ENCODE results near the gene G3BP1. TPM values are rescaled to one million over a fixed set of nuclear protein-coding genes. Genes with fewer than 3 reads are reported as not detected.

G3BP1 gene
- total RNA-seq, 1 experiment from 2014 or later = 157 TPM

DNA sequence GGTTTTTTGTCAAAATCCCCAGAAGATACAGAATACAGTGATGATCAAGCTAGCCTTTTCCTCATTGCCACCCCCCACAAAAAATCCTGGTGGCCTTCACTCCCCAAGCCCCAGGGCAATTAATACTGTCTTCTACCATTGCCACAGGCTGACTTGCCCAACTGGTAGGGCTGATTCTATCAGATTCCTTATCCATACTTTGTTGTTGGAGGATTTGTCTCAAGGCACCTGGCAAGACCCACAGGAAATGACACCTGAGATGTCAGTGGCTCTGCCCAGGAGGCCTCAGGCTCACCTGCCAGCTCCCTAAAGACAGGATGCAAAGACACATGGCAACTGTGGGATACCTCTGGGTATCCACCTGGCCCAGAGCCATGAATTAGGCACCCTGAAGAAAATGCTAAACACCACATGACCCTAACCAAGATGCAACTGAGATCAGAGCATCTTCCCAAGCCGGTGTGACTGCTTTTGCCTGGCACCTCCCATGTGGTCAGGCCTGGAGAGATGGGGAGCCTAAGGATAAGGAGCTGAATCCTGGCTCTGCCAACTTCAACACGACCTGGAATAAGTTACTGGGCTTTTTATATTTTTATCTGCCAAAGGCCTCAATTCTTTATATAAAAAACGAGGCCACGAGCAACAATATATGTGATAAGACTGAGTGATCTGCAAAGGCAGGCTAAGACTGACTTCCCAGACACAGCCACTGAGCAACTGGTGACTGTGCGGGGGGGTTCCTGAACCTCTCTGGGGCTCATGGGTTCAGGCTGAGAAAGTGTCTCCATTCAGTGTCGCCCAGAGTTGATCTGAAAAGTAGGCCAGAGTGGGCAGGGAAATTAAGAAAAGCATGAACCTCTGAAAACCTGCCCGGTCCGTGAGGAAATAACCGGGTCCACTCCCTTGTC is 14.3 kb upstream of the G3BP1 start:
- DNase-seq = peak; percentile 59
- H3K4me1 ChIP-seq (ENCODE audit: insufficient read depth, low read length) = peaks cover 24% of the 10 kb centered on the region
- H3K27me3 ChIP-seq (ENCODE audit: low read length) = no peaks in the 10 kb centered on the region
- H3K9ac ChIP-seq (ENCODE audit: low read length) = peak overlapping the region; percentile 93
- H3K4me3 ChIP-seq (ENCODE audit: low read length) = peak overlapping the region; percentile 91
- intact Hi-C loops (cut with micrococcal nuclease) = loop anchor here (1.0 kb wide), 2 partner anchors 12 to 14 kb away; partner anchors contain the start of gene G3BP1
- H3K4me2 ChIP-seq (ENCODE audit: low read length) = peak overlapping the region; percentile 98
- peaks cover 56% of the 10 kb centered on the region for H3K79me2 ChIP-seq (ENCODE audit: low read length)
- BruUV-seq (replicated peaks) = no TSS peak
- peak; percentile 10 for ATAC-seq
- peak overlapping the region; percentile 96 for H2AFZ ChIP-seq (ENCODE audit: low read length)
- H3F3A ChIP-seq (ENCODE audit: low read length, unreplicated experiment) = no peaks in the 10 kb centered on the region
- CTCF ChIA-PET = interaction anchor here (0.8 kb wide), 1 partner anchor 14 kb away, joined by 3 read pairs; no protein-coding TSS in a partner anchor
- POLR2A ChIA-PET (ENCODE audit: unreplicated experiment) = no interaction called here
- no peaks in the 10 kb centered on the region for H4K20me1 ChIP-seq (ENCODE audit: low read length)
- peak overlapping the region; percentile 42 for H3K27ac ChIP-seq (ENCODE audit: low read length)
- H3K36me3 ChIP-seq (ENCODE audit: low read depth, low read length) = peaks cover 13% of the 10 kb centered on the region
- no peaks in the 10 kb centered on the region for H3K9me3 ChIP-seq (ENCODE audit: low read length)
- TF ChIP-seq, protein P1, sequence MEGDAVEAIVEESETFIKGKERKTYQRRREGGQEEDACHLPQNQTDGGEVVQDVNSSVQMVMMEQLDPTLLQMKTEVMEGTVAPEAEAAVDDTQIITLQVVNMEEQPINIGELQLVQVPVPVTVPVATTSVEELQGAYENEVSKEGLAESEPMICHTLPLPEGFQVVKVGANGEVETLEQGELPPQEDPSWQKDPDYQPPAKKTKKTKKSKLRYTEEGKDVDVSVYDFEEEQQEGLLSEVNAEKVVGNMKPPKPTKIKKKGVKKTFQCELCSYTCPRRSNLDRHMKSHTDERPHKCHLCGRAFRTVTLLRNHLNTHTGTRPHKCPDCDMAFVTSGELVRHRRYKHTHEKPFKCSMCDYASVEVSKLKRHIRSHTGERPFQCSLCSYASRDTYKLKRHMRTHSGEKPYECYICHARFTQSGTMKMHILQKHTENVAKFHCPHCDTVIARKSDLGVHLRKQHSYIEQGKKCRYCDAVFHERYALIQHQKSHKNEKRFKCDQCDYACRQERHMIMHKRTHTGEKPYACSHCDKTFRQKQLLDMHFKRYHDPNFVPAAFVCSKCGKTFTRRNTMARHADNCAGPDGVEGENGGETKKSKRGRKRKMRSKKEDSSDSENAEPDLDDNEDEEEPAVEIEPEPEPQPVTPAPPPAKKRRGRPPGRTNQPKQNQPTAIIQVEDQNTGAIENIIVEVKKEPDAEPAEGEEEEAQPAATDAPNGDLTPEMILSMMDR (conservative IDR thresholded peaks at IDR 0.05; ENCODE audit: low read depth, low read length) = no peak
- no peak for TF ChIP-seq EZH2phosphoT487 (IDR thresholded peaks at IDR 0.05; ENCODE audit: borderline replicate concordance, low read length)
- no peak for TF ChIP-seq EZH2 (IDR thresholded peaks at IDR 0.05; ENCODE audit: low read length, unreplicated experiment)
- H3K9me2 ChIP-seq (replicated peaks; ENCODE audit: low read length) = no peaks in the 10 kb centered on the region

- DNase-seq (no peak), ATAC-seq (peak; percentile 56)
- Histone ChIP-seq H3K4me1 (ENCODE audit: insufficient read depth, low read length) (peaks cover 24% of the 10 kb centered on the region), H3K79me2 (ENCODE audit: low read length) (peaks cover 50% of the 10 kb centered on the region), H3K27me3 (ENCODE audit: low read length) (no peaks in the 10 kb centered on the region), H3F3A (ENCODE audit: low read length, unreplicated experiment) (no peaks in the 10 kb centered on the region), H3K9me3 (ENCODE audit: low read length) (no peaks in the 10 kb centered on the region), H3K27ac (ENCODE audit: low read length) (peak overlapping the region; percentile 42), H2AFZ (ENCODE audit: low read length) (peak overlapping the region; percentile 96), H3K36me3 (ENCODE audit: low read depth, low read length) (peaks cover 9% of the 10 kb centered on the region; the same call in 1 of the 2 replicates), H3K4me3 (ENCODE audit: low read length) (peak overlapping the region; percentile 91), H3K4me2 (ENCODE audit: low read length) (peak overlapping the region; percentile 98), H3K9ac (ENCODE audit: low read length) (peak overlapping the region; percentile 93), H4K20me1 (ENCODE audit: low read length) (no peaks in the 10 kb centered on the region), H3K9me2 (replicated peaks; ENCODE audit: low read length) (no peaks in the 10 kb centered on the region)
- ChIA-PET CTCF (interaction anchor here (0.8 kb wide), 1 partner anchor 15 kb away, joined by 3 read pairs; no protein-coding TSS in a partner anchor), POLR2A (ENCODE audit: unreplicated experiment) (interaction anchor here (0.6 kb wide), 1 partner anchor 444 kb away, joined by 3 read pairs; no protein-coding TSS in a partner anchor)
- TSS peak; percentile 76 for BruUV-seq (replicated peaks)
- TF ChIP-seq EZH2phosphoT487 (IDR thresholded peaks at IDR 0.05; ENCODE audit: borderline replicate concordance, low read length) (no peak), EZH2 (IDR thresholded peaks at IDR 0.05; ENCODE audit: low read length, unreplicated experiment) (no peak)
- intact Hi-C loops (cut with micrococcal nuclease) = loop anchor here (1.0 kb wide), 2 partner anchors 13 kb away; partner anchors contain the start of gene G3BP1
Measured at GRCh38 chr5:151758141-151758429, 13.7 kb upstream of the G3BP1 start.

DNA sequence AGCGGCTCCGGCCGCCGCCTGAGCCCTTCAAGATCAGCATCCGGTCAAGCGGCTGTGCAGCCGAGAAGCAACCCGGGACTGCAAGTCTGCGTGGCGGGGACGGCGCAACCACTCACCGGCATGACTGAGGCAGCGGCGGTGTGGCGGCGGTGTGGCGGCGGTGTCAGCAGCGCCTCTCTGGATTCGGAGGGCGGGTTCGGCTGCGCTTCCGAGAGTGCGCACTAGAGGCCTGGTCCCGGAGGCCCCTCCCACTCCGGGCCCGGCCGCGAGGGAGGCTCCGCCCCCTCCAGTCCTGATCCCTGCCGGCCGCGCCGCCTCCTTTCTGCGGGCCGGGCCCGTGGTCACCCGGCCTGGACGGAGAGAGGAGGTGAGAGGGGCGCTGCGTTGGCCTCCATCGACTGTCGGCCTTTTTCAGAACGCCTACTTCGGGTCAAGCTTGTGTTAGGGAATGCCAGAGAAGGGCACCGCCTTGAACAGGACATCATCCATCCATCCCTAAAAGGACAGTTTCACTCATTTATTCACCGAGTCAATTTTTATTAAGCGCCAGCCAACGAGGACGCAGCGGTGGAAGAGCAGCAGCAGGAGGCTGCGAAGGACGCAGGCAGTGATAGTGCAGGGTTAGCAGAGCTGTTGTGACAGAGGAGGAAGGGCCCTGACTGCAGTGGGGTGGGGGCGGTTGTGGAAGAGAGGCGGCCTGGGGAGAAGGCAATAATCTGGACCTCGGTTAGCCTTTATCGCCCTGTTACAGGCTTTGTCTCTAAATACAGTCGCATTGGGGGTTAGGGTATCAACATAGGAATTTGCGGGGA is 13.1 kb upstream of the G3BP1 start, which contains the start of gene ATOX1:
Gene ATOX1 (minus strand): TSS at position 202 of the 812 bp plus-strand sequence. CDS start 80 bp downstream, at position 122.
- peak; percentile 92 for DNase-seq
- peak; percentile 97 for ATAC-seq
- Histone ChIP-seq H2AFZ (ENCODE audit: low read length) (peak within 1 kb of the TSS; percentile 96), H3K27ac (ENCODE audit: low read length) (peak within 1 kb of the TSS; percentile 42), H3K9ac (ENCODE audit: low read length) (peak within 1 kb of the TSS; percentile 93), H3K9me2 (replicated peaks; ENCODE audit: low read length) (no peaks in the 10 kb centered on the region), H3K4me1 (ENCODE audit: insufficient read depth, low read length) (peaks cover 24% of the 10 kb centered on the region), H3K36me3 (ENCODE audit: low read depth, low read length) (peaks cover 3% of the 10 kb centered on the region; the same call in 1 of the 2 replicates), H3K9me3 (ENCODE audit: low read length) (no peaks in the 10 kb centered on the region), H3K4me3 (ENCODE audit: low read length) (peak within 1 kb of the TSS; percentile 91), H3K79me2 (ENCODE audit: low read length) (peaks cover 44% of the 10 kb centered on the region), H3K27me3 (ENCODE audit: low read length) (no peaks in the 10 kb centered on the region), H3F3A (ENCODE audit: low read length, unreplicated experiment) (no peaks in the 10 kb centered on the region), H3K4me2 (ENCODE audit: low read length) (peak within 1 kb of the TSS; percentile 98), H4K20me1 (ENCODE audit: low read length) (no peaks in the 10 kb centered on the region)
- TF ChIP-seq, protein P1 (conservative IDR thresholded peaks at IDR 0.05; ENCODE audit: low read depth, low read length) = 0 out of 2 replicates have a peak, but pooled peaks have one; percentile 13
- TF ChIP-seq EZH2phosphoT487 (IDR thresholded peaks at IDR 0.05; ENCODE audit: borderline replicate concordance, low read length) = no peak
- no peak for TF ChIP-seq EZH2 (IDR thresholded peaks at IDR 0.05; ENCODE audit: low read length, unreplicated experiment)
- intact Hi-C loops (cut with micrococcal nuclease) = loop anchor here (1.0 kb wide), 2 partner anchors 13 kb away; partner anchors contain the start of gene G3BP1
- POLR2A ChIA-PET (ENCODE audit: unreplicated experiment) = interaction anchor here (0.6 kb wide), 2 partner anchors 442 to 443 kb away, joined by 3 to 9 read pairs; no protein-coding TSS in a partner anchor
- CTCF ChIA-PET = interaction anchor here (0.8 kb wide), 1 partner anchor 15 kb away, joined by 3 read pairs; no protein-coding TSS in a partner anchor
- TSS peak; percentile 84 for BruUV-seq (replicated peaks)

All from PC-3 (cell line).